NCI-H446 treated with DMSO at 0.1 percent for 48 hours (cell line): ENCODE results near the gene NOS1AP.
A peak's percentile ranks its signal among the peaks of the same experiment; 100 is the strongest.
"Not testable (repeated sequence)": the region's sequence is repeated elsewhere in the genome, so short reads cannot be mapped to it uniquely, and the experiment has no call there.

Experiments
- DNase-seq: peaks from one replicate; lab custom pipeline; 2025; lab: John Stamatoyannopoulos, UW

Gene NOS1AP

GRCh38 chr1:162195567-162195966 lies 126.1 kb downstream of the NOS1AP start:
- no peak for DNase-seq

DNA sequence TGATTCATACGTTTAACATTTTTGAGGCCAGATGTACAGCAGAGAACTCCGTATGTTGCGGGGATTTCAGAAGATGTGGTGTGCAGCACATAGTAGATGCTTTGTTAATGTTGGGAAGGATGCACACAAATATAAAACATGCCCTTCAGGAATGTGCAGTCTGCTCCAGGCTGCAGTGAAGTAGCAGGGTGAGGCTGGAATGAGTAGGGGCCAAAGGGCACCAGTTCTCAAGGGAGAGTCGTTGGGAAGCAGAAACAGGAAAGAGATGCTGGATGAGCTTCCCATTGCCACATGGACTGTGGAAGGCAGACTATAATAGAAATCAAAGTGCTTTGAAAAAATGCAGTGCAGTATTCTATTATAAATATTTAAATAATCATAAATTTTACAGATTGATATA lies 126.9 kb downstream of the NOS1AP start:
- no peak for DNase-seq

DNA sequence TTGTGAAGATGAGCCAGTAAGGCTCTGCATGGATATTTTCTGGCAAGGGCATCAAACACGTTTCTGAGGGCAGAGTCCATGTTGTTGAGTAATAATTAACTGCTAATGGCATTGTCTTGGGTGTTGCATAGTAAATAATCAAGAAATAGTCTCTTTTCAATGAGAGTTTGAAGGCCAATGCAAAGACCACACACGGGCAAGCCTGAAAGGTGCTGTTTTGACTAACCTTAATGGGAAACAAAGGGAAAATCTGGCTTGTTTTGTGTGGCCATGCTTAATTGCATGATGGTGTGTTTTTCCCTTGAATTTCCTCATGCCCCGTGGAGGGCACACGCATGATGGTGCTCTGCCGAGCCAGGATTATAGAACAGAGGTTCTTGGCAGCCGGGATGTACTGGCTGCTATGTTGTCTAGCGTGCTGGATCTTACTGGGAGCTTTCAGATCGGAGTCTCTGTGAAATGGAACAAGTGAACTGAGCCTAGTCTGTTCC lies 127.6 kb downstream of the NOS1AP start:
- no peak for DNase-seq

DNA sequence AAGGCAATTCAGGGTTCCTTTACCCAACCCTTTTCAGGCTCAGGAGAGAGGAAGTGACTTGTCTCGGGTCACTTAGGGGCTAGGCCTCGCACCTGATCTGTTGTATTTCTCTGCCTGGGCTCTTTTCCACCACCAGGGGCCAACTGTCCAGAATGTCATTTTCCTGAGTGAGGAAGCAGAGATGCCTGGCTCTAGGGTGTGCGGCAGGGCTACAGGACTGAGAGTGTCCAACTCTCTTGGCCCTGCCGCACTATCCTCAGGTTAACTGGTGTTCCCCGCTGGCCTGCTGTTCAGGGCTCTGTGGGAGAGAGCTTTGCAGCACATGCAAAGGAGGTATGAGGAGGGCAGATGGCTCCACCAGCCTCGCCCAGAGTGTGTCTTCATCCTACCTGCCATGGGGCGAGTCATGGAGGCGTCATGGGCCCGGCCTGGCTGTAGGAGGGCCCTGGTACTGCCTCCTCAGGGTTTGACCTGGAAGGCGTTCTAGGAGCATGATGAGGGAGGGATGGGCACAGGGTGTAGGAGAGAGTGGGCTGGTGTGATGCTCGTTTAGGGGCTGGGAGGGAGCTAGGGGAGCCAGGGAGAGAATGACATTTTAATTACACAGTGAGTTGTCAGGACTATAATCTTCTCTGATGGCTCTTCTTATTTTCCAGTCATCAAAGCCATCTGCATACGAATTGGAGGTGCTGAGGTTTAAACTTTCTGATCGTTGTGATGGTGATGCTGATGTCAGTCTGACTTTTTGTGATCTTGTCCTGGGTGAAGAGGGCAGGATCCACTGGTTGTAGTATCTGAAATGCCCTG lies 128.3 kb downstream of the NOS1AP start:
- no peak for DNase-seq

DNA sequence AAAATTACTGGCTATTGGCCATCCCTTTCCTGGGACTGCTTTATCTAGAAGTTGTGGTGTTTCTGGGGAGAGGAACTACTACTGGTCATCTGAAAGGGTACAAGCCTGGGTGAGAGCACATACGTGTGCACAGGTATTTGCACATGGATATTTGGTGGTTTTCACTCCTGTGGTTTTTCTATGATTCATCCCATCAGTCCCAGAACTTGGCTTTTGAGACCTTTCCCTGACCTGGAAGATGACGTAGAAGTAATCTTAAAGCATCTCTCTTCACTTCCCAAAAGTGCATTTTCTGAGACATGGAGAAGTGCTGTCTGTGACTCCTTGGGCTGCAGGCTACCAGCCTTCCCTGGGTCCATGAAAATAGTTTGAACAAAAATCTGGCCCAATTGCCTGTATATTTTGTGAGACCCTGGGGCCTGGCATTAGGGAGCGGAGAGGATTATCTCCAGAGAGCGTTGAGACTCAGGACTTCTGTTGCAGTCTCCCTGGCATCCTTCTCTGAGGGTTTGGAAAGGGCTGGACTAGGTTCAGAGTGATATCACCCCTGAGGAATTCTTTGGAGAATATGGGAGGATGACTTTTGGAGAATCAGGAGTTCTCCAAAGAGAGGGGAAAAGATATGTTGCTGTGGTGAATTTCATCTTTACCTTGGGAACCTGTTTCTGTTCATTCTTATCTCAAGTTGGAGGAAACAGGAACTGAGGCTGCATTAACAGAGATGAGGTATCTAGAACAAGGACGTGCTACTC lies 130.8 kb downstream of the NOS1AP start:
- no peak for DNase-seq

GRCh38 chr1:162201062-162201461 lies 131.6 kb downstream of the NOS1AP start:
- DNase-seq = not testable (repeated sequence)

GRCh38 chr1:162204129-162204822 lies 134.8 kb downstream of the NOS1AP start:
- no peak for DNase-seq

GRCh38 chr1:162204823-162205155 lies 135.3 kb downstream of the NOS1AP start:
- no peak for DNase-seq

GRCh38 chr1:162206300-162206699 lies 136.8 kb downstream of the NOS1AP start:
- DNase-seq = no peak

DNA sequence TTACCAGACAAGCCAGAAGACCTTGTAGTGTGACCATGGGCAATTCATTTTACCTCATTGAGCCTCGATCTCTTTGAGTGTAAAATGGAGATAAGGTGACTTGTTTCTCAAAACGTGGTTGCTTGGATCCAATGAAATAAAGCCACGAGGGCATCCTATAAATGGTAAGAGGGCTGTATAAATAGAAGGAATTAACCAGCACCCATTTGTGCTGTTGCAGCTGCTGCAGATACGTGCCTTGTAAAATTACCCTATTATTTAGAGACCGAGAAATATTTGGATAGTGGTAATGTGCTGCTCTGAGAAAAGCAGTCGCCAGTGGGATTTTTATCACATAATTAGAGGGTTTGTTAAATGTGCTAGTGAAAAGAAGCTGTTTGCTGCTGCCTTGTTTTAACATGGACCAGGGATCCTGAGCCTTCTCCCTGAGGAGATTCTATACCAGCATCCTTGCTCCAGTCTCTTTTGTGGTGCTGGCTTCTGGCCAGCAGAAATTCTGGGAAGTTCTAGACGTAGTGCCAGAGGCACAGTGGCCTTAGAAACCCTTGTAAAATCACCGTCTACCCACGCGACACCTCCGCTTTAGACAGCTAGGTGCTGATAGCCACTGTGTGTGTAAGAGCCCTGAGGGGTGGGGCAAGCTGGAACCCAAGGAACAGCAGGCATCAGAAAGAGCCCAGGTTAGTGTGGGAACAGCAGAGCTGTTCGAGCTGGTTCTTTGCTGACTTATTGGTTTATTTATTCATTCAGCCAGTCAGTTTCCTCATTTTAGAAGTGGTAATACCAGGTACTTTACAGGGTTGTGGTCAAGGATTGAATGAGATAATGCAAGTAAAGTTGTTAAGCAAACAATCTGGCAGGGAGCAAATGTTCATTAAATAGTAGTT lies 137.5 kb downstream of the NOS1AP start:
- no peak for DNase-seq

- no peak for DNase-seq
Measured at GRCh38 chr1:162207862-162208261, 138.4 kb downstream of the NOS1AP start.

- DNase-seq = no peak
Measured at GRCh38 chr1:162210196-162210595, 140.7 kb downstream of the NOS1AP start.

- no peak for DNase-seq
Measured at GRCh38 chr1:162212713-162213112, 143.2 kb downstream of the NOS1AP start.

- DNase-seq = peak; percentile 48
Measured at GRCh38 chr1:162213281-162213912, 143.9 kb downstream of the NOS1AP start.

DNA sequence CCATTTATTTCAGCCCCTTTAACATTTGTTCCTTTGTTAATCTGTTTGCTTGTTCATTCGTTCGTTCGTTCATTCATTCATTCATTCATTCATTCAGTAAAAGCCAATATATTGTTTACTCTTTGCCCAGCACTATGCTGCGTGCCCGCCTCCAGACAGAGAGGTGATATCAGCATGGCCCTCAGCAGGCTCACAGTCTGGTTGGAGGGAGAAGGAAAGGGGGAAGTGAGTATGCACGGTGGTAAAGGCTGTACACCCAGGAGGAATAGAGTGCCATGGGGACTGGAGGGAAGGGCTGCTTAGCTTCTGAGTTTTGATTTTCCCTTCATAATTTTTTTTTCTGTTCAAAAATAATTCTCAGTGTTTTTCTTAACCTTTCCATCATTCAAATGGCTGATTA lies 144.7 kb downstream of the NOS1AP start:
- DNase-seq = no peak

GRCh38 chr1:162215902-162216301 lies 146.4 kb downstream of the NOS1AP start:
- DNase-seq = no peak

- DNase-seq = no peak
Measured at GRCh38 chr1:162216604-162217003, 147.1 kb downstream of the NOS1AP start.

- no peak for DNase-seq
Measured at GRCh38 chr1:162217706-162218105, 148.2 kb downstream of the NOS1AP start.

GRCh38 chr1:162218546-162218945 lies 149.1 kb downstream of the NOS1AP start:
- DNase-seq = no peak

DNA sequence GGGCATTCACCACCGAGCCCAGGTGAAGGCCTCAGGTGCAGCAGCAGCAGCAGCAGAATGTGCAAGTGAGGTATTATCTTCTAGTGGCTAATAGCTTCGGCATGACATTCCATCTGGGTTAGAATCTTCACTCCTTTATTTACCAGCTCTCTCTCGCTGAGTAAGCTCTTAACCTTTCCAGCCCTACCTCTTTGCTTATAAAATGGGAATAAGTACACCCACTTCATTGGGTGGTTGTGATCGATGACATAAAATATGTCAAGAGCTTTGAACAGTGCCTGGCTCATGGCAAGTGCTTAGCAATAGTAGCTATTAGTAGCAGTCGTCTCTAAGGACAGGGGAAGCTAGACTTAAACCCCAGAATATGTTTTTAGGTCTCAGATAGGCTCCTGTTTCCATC lies 149.5 kb downstream of the NOS1AP start:
- no peak for DNase-seq

GRCh38 chr1:162219461-162219860 lies 150.0 kb downstream of the NOS1AP start:
- DNase-seq = no peak
